GM21737 (cell line): ENCODE data around the gene POU3F2.
A peak's percentile ranks its signal among the peaks of the same experiment; 100 is the strongest.

Source experiments
- ATAC-seq: cut with Tn5 transposase; IDR thresholded peaks from one replicate; pipeline ENCODE4 v1.9.1; 2021; ENCODE audit warnings: mild to moderate bottlenecking, moderate library complexity; ENCODE audit not compliant: unreplicated experiment

Gene POU3F2

GRCh38 chr6:98834060-98835031, at the start of gene POU3F2:
POU3F2 (plus strand) TSS chr6:98834574; CDS start chr6:98834874, 300 bp downstream.
- peak; percentile 75 for ATAC-seq

- no peak for ATAC-seq
These were observed 46.9 kb upstream of the POU3F2 start for GRCh38 chr6:98787435-98787834.

GRCh38 chr6:98787961-98788360, 46.4 kb upstream of the POU3F2 start:
- no peak for ATAC-seq

GRCh38 chr6:98794307-98794842, 40.0 kb upstream of the POU3F2 start:
- no peak for ATAC-seq

GRCh38 chr6:98797217-98797994, 37.0 kb upstream of the POU3F2 start:
- no peak for ATAC-seq

- ATAC-seq: no peak
These were observed 33.5 kb upstream of the POU3F2 start for GRCh38 chr6:98800866-98801265.

GRCh38 chr6:98808541-98809210, 25.7 kb upstream of the POU3F2 start:
- no peak for ATAC-seq

- ATAC-seq: no peak
These were observed 22.2 kb upstream of the POU3F2 start for GRCh38 chr6:98812220-98812619.

- ATAC-seq: no peak
These were observed 17.6 kb upstream of the POU3F2 start for GRCh38 chr6:98816799-98817198.

GRCh38 chr6:98821756-98822405, 12.5 kb upstream of the POU3F2 start:
- no peak for ATAC-seq

- ATAC-seq: no peak
These were observed 10.8 kb upstream of the POU3F2 start for GRCh38 chr6:98823428-98824161.

GRCh38 chr6:98824162-98824901, 10.0 kb upstream of the POU3F2 start:
- ATAC-seq: no peak

- ATAC-seq: no peak
These were observed 9.3 kb upstream of the POU3F2 start for GRCh38 chr6:98824902-98825599.

GRCh38 chr6:98825600-98826230, 8.7 kb upstream of the POU3F2 start:
- no peak for ATAC-seq

GRCh38 chr6:98827295-98828159, 6.8 kb upstream of the POU3F2 start:
- ATAC-seq: no peak

- no peak for ATAC-seq
These were observed 6.1 kb upstream of the POU3F2 start for GRCh38 chr6:98828211-98828788.

- ATAC-seq: no peak
These were observed 5.4 kb upstream of the POU3F2 start for GRCh38 chr6:98828941-98829411.
